ENCODE measurements around the gene FAM222B. TPM values are rescaled to one million over a fixed set of nuclear protein-coding genes. Genes with fewer than 3 reads are reported as not detected.
A peak's percentile ranks its signal among the peaks of the same experiment; 100 is the strongest.

Gene FAM222B
- total and polyA plus RNA-seq, 9 of the 15 experiments (the other 6 are each of a cell fraction or from before 2014, with no cell fraction given) = 4.0 to 34.6 (median 7.5) TPM

GRCh38 chr17:28710861-28711722, 131.5 kb downstream of the FAM222B start (continued):
- no peak for TF ChIP-seq PHB2 (IDR thresholded peaks at IDR 0.05; ENCODE audit: low read depth)
- peak; percentile 93 for TF ChIP-seq HMGXB4 (CRISPR knock-in tag; IDR thresholded peaks at IDR 0.05)
- TF ChIP-seq MYNN (IDR thresholded peaks at IDR 0.05) = peak; percentile 56; the same call in 1 of the 2 replicates
- no peak for TF ChIP-seq MYNN (CRISPR knock-in tag; IDR thresholded peaks at IDR 0.05)
- TF ChIP-seq ZZZ3 (IDR thresholded peaks at IDR 0.05) = no peak
- no peak; the same call in 1 of the 2 replicates for TF ChIP-seq CREB1 (IDR thresholded peaks at IDR 0.05)
- peak; percentile 61 for TF ChIP-seq CREB1 (CRISPR knock-in tag; IDR thresholded peaks at IDR 0.05)
- no peak for TF ChIP-seq DLX4 (CRISPR knock-in tag; IDR thresholded peaks at IDR 0.05)
- no peak for TF ChIP-seq XRCC3 (IDR thresholded peaks at IDR 0.05)
- peak; percentile 98 for TF ChIP-seq HNRNPL (IDR thresholded peaks at IDR 0.05; ENCODE audit: low read depth, low read length)
- peak; percentile 79; the same call in 1 of the 2 replicates for TF ChIP-seq ZNF57 (CRISPR knock-in tag; IDR thresholded peaks at IDR 0.05)
- no peak for TF ChIP-seq ETV1 (tag; conservative IDR thresholded peaks at IDR 0.05; ENCODE audit: low read depth)
- peak; percentile 85 for TF ChIP-seq SP1 (CRISPR knock-in tag; IDR thresholded peaks at IDR 0.05)
- TF ChIP-seq HMGN3 (IDR thresholded peaks at IDR 0.05; ENCODE audit: borderline replicate concordance, extremely low read depth, insufficient read length, low read depth, low read length) = peak; percentile 97
- TF ChIP-seq ZNF324 (CRISPR knock-in tag; IDR thresholded peaks at IDR 0.05) = no peak
- TF ChIP-seq ZNF354B (CRISPR knock-in tag; IDR thresholded peaks at IDR 0.05) = no peak
- TF ChIP-seq ZBTB34 (CRISPR knock-in tag; IDR thresholded peaks at IDR 0.05) = no peak
- TF ChIP-seq EP300 (IDR thresholded peaks at IDR 0.05; ENCODE audit: low read length) = no peak
- no peak for TF ChIP-seq CREB5 (CRISPR knock-in tag; IDR thresholded peaks at IDR 0.05)
- no peak for TF ChIP-seq ZNF717 (CRISPR knock-in tag; IDR thresholded peaks at IDR 0.05)
- peak; percentile 67 for TF ChIP-seq E2F3 (CRISPR knock-in tag; IDR thresholded peaks at IDR 0.05)

Data from K562 (cell line).